ENCODE data around the gene GOLM1.
"Not testable (repeated sequence)": the region's sequence is repeated elsewhere in the genome, so short reads cannot be mapped to it uniquely, and the experiment has no call there.

The GOLM1 gene, protein sequence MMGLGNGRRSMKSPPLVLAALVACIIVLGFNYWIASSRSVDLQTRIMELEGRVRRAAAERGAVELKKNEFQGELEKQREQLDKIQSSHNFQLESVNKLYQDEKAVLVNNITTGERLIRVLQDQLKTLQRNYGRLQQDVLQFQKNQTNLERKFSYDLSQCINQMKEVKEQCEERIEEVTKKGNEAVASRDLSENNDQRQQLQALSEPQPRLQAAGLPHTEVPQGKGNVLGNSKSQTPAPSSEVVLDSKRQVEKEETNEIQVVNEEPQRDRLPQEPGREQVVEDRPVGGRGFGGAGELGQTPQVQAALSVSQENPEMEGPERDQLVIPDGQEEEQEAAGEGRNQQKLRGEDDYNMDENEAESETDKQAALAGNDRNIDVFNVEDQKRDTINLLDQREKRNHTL

DNA sequence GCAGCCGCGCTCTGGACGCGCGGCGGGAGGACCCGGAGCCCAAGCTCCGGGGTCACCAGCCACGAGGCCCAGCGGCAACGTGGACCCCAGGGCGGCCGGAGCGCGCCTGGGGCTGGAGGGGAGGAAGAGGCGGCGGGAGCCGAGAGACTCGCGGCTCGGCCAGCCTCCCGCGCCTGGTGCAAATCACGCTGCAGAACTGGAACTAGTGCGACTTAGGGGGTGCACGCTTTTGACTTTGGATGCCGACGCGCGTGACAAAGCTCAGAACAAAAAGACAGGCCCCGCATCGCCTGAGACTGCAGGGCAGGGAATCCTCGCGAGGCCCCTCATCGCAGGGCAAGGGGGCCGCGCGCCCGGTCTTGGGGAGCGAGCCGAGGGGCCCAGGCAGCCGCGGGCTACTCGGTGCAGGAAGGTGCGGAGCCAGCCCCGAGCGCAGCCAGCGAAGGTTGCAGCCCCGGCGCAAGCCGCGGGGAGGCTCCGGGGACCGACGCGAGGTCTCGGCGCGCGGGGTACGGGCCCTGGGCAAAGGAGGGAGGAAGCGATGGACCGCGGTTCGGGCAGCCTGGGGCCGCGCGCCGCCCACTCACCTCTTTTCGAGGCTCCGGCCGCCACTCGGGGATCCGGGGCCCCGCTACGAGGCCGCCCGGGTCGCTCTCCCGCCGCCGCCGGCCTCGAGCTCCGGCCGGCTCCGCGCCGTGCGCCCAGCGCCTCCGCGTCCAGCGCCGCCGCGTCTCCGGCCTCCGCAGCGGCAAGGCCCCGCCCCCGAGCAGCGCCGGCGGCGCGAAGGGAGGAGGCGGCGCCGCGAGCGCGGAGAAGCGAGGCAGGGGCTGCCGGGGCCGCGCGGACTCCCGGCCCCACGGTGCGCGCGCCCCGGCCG lies at the start of gene GOLM1:
Gene GOLM1 (minus strand): TSS at position 735 of the 877 bp plus-strand sequence. CDS start 20,238 bp downstream, outside the sequence.
- no peak for DNase-seq

DNA sequence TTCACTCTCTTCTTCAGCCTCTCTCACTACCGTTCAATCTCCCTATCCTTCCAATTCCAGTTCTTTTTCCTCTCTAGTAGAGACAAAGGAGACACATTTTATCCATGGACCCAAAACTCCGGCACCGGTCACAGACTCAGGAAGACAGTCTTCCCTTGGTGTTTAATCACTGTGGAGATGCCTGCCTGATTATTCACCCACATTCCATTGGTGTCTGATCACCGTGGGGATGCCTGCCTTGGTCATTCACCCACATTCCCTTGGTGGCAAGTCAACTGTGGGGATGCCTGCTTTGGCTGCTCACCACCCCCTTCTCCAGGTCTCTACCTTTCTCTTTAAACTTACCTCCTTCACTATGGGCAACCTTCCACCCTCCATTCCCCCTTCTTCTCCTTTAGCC lies 47.3 kb upstream of the GOLM1 start:
- not testable (repeated sequence) for DNase-seq

DNA sequence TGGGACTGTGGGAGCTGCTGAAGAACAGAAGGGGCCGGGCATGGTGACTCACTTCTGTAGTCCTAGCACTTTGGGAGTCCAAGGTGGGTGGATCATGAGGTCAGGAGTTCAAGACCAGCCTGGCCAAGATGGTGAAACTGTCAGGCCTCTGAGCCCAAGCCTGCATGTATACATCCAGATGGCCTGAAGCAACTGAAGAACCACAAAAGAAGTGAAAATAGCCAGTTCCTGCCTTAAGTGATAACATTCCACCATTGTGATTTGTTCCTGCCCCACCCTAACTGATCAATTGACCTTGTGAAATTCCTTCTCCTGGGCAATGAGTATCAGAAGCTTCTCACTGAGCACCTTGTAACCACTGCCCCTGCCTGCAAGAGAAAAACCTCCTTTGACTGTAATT lies 46.6 kb upstream of the GOLM1 start:
- not testable (repeated sequence) for DNase-seq

DNA sequence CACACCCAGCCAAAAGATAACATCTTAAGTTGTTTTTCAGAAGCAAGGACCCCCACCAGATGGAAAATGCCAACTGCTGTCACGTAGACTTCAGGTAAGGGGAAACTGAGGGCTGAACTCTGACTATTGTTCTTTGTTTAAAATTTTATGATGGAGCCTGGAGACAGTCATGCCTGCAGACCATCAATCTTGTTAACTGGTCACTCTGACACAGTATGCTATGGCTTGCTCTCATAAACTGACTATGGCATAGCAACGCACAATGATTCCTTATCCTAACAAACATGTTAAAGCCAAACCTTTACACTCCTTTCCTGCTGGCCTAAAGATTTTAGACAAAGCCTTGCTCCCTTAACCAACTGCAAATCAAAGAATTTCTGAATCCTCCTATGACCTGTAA lies 43.6 kb upstream of the GOLM1 start:
- no peak for DNase-seq

DNA sequence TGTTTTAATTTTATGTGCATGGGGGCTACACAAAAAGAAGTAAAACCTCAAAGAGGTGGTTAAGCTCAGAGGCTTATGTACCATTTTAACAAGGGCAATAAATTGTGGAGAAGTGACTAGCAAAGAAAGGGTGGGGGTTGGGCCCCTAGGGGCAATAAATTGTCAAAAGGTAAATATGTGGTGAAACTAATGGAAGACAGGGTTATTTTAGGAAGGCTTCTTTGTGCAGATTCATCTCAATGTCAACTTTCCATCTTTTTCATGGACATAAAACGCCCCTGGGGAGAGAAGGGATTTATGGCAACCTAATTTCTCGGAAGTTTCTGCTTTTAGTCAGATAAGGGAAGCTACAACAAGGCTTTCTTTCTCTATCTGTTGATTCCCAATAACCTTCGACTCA lies 42.5 kb upstream of the GOLM1 start:
- DNase-seq: no peak

DNA sequence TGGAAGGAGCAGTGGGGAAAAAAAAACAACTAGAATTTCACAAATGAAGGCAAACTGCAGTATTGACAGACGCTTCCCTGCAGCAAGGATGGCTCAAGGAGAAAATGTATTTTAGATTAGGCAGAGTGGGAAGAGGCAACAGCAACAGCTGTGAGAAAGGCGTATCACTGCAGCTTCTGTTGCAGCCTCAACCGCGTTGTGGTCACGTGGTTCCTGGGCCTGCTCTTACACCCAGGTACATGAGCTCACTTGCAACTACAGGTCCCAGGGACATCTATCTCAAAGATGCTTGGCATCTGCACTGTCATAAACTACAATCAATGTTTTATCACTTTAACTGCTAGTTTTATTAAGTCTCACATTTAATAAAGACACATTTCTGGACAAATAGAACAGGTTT lies 36.0 kb upstream of the GOLM1 start:
- DNase-seq: no peak

DNA sequence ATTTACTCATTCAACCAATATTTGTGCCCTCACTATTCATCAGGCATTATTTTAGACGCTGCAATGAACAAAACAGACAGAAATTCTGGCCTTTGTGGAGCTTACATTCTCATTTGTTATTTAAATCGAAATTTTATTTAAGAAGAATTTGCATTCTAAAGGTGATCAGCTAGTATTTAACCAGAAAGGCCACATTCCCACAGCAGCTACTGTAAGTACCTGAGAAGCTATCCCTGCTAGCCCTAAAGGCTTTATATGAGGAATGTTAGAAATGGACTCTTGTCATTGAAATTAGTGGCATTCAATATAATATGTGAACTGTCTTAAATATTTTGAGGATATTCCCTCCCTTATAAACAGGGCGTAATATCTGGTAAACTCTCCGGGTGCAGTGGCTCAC lies 35.0 kb upstream of the GOLM1 start:
- no peak for DNase-seq

DNA sequence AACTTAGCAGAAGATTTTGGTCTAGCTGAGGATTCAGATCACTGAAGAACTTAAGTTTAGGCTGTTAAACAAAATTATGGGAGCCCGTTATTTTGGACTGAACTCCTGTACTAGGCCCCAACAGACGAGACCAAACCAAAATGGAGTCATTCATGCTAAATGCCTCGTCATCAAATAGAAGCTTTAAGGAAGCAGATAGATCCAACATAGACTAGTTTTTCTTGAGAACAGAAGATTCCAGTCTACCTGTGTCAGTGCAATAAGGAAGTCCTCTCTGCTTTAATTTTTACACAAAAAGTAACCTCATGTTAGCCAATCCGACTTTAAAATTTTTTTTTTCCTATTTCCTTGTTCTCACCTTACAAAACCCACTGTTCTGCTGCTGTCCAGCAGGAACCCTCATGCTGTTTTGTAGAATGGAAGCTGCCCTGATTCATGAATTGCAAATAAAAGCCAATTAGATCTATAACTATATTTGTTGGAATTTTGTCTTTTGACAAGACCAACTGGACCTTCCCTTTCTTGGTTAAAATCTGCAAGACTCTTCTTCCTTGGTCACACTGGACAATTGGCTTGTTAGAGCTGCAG lies 29.0 kb upstream of the GOLM1 start:
- no peak for DNase-seq

DNA sequence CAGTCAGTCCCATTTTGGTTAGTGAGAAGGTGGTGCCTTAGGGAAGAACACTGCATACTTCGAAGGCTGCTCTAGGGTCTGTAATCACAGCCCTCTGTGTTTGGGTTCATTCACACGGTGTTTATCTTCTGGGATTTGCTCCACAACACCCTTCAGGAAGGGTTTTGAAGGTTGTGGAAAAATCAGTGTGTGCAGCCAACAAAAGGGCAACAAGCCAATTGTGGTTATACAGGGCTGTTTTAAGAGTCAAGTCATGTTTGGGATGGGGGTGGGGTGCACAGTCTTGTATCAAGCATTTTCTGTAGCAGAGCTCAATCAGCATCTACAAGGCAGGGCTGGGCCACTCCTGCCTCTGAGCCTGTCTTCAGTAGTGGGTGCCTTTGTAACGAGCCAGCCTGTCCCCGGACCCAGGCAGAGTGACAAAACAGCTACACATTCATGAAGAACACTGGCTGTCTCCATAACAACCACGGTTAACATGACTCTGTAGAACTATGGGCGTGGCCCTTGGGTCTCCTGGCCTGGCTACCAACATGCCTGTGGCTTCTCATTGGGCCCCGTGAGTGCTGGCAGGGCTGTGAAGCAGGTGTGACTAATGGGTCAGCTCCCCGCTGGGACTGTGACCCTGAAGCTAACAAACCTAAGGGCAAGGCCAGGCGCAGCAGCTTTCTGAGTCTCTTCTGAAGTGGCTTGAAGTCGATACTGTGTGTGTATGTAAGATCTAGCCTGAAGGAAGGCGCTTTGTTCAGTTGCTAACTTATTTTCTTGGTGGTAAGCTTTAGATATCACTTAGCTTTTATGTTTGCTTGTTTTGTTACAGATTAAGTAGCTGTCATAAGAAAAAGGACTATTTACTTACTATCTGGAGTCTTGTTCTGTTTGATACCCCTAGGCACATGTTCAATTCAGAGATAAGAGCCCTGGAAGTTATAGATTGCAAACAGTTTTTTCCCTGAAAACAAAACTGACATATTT lies 27.9 kb upstream of the GOLM1 start:
- DNase-seq: no peak

DNA sequence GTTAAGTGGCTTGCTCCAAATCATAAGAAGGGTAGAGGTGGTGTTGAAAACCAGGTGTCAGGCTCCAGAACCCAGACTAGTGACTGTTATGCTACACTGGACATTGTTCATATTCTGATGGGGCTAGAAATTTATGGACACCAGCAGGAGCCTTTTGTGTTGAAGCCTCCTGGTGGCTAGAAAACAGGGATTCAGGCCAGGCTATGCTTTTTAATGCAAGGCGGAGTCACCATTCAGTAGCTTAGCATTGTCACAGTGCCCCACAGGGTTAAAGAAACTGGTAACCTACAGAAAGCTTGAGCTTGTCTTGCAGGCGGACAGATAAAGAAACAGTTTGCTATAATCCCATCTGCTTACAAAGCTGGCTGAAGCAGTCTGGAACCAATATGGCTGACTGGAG lies 23.0 kb upstream of the GOLM1 start:
- no peak for DNase-seq

DNA sequence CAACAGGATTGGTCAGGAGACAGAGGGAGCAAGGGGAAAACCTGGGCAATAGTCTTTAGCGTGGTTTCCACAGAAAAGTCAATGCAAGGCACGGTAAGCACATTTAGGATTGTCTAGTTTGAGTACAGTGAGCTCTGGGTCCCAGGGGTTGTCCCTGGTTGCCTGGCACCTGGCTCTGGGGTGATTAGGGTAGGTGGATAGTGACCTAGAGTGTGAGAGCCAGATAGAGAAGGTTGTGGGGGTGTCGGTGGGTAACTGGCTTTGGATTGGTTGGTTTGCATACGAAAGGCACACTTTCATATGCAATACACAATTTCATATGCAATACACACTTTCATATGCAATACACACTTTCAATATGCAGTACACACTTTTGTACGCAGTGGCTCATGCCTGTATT lies 20.1 kb upstream of the GOLM1 start:
- no peak for DNase-seq

DNA sequence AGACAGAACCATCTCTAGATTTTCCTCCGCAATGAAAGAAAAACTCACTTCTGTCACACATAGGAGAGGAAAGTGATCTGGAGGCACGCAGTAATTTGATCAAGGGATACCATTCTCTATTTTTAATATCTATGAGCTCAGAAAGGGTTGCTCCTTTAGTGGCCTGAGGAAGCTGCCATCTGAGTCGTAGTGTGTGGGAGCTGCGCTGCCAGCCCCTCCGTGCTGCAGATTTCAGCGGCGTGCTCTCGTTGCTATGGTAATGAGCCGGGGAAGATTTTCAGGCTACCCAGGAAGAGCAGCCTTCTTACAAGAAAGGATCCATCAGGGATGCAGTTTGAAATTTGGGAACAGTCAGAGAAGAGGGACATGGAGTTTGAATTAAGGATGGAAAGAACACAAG lies 17.1 kb upstream of the GOLM1 start:
- DNase-seq: no peak

DNA sequence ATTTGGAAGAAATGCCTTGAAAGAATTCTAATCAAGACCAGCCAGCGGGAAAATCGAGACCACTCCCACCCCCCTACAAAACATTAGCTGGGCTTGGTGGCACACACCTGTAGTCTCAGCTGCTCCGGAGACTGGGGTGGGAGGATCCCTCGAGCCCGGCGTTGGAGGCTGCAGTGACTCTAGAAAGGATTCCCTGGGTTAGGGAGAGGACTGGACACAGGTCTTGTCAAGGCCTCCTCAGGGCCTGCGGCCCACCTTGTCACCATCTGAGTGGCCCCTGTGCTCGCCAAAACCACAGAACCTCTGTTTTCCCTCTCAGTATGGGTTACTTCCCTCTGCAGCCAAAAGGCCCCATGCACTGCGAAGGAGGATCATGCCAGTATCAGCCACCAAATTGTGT lies 16.5 kb upstream of the GOLM1 start:
- DNase-seq: no peak

DNA sequence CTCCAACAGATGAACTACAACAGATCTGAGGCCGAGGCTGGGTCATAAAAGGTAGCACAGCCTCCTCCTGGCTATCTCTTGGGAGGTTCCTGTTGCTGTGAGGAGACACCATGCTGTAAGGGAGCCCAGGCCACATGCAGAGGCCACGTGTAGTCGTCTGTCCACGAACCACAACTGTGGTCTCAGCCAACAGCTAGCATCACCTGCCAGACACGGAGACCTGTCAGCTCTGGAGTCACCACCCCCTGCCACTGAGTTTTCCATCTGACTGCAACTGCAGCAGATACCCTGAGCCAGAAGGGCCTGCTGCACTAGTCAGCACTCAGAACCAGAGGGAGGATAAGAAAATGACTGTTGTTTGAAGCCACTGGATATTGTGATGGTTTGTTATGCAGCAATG lies 12.7 kb upstream of the GOLM1 start:
- DNase-seq: no peak

DNA sequence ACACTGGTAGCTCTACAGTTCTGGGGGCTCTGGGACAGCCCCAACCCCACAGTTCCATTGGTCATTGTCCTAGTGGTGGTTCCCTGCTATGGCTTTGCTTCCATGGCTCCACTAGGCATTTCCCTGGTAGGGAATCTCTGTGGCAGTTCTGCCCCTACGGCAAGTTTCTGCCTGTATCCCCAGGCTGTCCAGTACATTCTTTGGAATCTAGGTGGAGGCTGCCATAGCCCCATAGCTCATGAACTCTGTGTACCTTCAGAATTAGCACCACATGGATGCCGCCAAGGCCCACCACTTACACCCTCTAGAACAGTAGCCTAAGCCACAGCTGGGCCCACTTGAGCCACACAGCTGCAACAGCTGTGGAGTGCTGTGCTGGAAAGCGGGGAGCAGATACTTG lies 3.3 kb upstream of the GOLM1 start:
- DNase-seq: no peak

DNA sequence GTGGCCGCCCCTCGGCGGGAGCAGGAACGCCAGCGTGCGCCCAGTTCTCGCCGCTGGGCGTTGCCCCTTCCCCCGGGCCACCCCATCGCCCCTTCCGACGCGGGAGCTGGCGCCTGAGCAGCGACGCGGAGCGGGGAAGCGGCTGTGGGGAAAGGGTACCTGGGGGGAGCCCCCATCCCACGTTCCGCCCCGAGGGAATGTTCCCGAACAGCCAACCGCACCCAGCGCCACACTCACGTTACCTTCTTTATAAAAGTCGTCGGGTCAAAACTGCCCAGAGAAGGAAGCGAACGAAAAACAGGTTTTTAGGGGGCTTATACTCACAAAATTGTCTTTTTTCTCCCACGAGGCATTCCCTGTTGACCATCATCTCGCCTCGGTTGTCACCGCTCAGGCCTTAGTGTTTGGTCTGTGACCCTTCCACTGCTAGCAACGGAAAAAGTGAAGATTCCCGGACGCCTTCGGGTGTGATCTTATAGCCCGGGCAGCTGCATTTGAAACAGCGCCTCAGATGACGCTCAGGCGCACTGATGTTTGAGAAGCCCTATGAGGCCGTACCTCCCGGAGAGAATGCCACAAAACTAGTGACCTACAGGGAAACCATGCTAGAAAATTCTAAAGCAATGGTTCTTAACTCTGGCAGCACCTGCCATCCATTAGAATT lies 475 bp upstream of the GOLM1 start:
- no peak for DNase-seq

DNA sequence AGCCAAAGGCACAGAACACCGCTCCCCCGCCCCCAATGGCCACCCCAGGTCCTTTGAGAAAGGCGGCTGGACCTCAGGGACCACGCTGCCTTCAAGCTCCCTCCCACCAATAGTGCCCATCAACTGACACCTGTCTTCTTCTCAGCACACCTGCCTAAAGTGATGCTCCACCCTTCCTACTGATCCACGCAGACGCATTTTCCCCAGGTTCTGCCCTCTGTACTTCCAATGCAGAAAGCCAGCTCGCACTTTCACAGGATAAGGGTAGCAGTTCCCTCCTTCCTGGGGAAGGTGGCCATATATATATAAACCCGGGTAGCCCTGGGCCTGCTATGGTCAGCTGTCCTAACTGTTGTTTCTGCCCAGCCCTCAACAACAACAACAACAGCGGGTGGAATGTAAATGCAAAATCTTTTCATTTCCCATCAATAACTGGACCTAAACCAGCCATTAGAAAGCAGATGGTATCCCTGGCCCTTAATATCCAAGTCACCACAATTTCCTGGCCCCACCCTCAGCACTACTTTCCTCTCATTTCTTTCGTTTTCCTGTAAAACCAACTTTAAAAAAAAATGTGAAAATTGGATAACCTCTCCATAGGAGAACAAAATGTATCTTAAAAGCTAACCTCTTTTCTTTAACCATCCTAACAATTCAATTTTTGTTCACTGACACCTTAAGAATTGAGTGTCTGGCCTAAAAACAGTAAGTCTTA lies 1.7 kb downstream of the GOLM1 start:
- DNase-seq: no peak

DNA sequence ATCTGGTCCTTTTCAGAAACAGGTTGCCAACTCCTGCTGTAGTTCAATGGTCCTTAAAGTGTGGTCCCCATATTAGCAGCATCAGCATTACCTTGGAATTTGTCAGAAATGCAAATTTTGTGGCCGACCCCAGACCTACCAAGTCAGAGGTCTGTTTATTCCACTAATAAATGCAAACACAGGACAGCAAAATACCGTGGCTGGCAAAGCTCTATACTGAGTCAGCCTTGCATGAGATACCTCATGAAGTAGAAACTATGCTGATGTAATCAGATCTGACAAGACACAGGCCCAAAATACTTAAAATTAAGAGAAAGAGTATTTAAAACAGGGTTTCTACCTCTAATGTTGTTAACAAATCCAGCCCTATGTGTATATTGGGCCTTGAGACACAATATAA lies 3.0 kb downstream of the GOLM1 start:
- DNase-seq: no peak

DNA sequence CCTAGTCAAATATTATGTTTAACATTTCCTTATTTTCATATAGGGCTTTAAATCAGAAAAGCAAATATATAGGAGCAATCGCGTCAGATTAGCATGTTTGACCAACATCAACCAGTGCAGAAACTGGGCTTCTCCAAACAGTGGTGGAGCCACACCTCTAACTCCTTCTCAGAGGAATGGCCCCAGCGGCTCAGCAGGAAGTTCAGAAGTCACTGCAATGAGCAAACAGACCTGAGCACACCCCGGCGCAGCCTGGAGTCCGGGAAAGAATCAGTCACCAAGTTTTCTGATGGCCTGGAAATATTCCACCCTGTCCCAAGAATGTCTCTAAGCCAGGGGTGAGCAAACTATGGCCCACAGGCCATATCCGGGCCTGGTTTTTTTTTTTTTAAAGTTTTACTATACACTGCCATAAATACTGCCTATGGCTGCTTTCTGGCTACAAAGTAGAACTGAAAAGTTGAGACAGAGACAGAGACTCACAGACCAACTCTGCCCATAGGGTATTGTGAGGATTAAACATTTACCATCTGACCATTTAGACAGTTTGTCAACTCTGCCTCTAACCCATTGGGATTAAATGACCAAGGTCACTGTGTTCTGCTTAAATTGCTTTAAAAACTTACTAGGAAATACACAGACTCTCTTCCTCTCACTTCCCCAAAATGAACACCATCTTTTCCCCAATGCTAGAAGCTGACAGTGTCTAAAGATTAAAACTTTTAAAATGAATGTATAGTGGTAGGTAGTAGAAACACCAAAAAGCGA lies 5.4 kb downstream of the GOLM1 start:
- no peak for DNase-seq

DNA sequence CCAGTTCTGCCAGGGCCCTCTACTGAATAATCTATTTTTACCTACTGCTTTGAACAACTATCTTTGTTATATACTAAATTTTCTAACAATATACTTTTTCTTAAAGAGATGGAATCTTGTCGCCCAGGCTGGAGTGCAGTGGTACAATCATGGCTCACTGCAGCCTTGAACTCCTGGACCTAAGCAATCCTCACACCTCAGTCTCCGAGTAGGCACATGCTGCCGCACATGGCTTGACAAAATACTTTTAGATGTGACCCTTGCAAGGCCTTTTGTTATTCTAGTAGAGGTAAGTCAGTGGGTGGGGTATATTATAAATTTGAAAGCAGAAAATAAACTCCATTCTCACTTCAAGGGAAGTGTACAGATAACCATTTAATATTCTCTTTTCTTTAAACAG lies 7.9 kb downstream of the GOLM1 start:
- DNase-seq: no peak

DNA sequence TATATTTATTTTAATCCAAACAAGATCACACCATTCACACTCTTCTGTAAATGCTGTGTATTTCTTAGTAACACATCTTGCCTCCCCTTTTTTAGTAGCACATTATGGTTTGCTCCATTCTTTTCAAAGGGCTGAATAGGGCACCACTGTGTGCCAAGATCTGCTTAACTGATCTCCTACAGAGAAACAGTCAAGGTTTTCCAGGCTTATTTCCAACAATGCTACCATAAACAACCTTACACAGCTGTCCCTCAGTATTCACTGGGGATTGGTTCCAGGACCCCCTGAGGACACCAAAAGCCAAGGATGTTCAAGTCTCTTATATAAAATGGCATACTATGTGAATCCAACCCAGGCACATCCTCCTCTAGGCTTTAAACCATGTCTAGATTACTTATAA lies 16.5 kb downstream of the GOLM1 start:
- no peak for DNase-seq

Data from activated CD4-positive, alpha-beta T cell treated with anti-CD3 and anti-CD28 coated beads, Interleukin-2, amount 50 U/mL, for 1 hour (primary cell).